DOHH2 (cell line): ENCODE measurements around the gene NFKB2.

Experiments
- H3F3A ChIP-seq: fragments of 200-600 bp; sonication (generic), shearing (Covaris generic); 2 replicates; pipeline ENCODE4 v1.6.0; 2016; ENCODE audit warnings: antibody characterized with exemption, mild to moderate bottlenecking; ENCODE audit not compliant: control insufficient read depth, insufficient read depth
- H3K27ac ChIP-seq: fragments of 200-600 bp; sonication (generic); 2 replicates; pipeline ENCODE4 v1.5.1; 2014; ENCODE audit warnings: low read depth, mild to moderate bottlenecking, low read length, moderate library complexity
- H3K27me3 ChIP-seq: fragments of 200-600 bp; sonication (generic); 2 replicates; pipeline ENCODE4 v1.6.1; 2014; ENCODE audit warnings: mild to moderate bottlenecking, low read length, mixed read lengths; ENCODE audit not compliant: control insufficient read depth
- H3K36me3 ChIP-seq: fragments of 200-600 bp; sonication (generic); 2 replicates; pipeline ENCODE4 v1.6.1; 2014; ENCODE audit warnings: mild to moderate bottlenecking, low read length, moderate library complexity, mixed read lengths; ENCODE audit not compliant: control insufficient read depth
- H3K4me1 ChIP-seq: fragments of 200-600 bp; sonication (generic); 2 replicates; pipeline ENCODE4 v1.6.1; 2014; ENCODE audit warnings: mild to moderate bottlenecking, low read length, mixed read lengths; ENCODE audit not compliant: control insufficient read depth
- H3K4me2 ChIP-seq: fragments of 200-600 bp; sonication (generic); 2 replicates; pipeline ENCODE4 v1.6.0; 2014; ENCODE audit warnings: mild to moderate bottlenecking, low read length, moderate library complexity
- H3K4me3 ChIP-seq: fragments of 200-600 bp; sonication (generic); 2 replicates; pipeline ENCODE4 v1.5.1; 2014; ENCODE audit warnings: mild to moderate bottlenecking, low read length, mixed read lengths
- H3K79me2 ChIP-seq: fragments of 200-600 bp; sonication (generic); 2 replicates; pipeline ENCODE4 v1.6.1; 2014; ENCODE audit warnings: mild to moderate bottlenecking, low read length, mixed read lengths; ENCODE audit not compliant: control insufficient read depth
- H3K9me2 ChIP-seq: fragments of 200-600 bp; sonication (generic); replicated peaks from 2 replicates; pipeline ENCODE4 v1.6.1; 2014; ENCODE audit warnings: mild to moderate bottlenecking, low read length, mixed read lengths; ENCODE audit not compliant: control insufficient read depth
- H3K9me3 ChIP-seq: fragments of 200-600 bp; sonication (generic); 2 replicates; pipeline ENCODE4 v1.6.1; 2014; ENCODE audit warnings: antibody characterized with exemption, low read length, mixed read lengths; ENCODE audit not compliant: control insufficient read depth, insufficient read depth
- H4K20me1 ChIP-seq: fragments of 200-600 bp; sonication (generic); 2 replicates; pipeline ENCODE4 v1.6.0; 2014; ENCODE audit warnings: low read depth, mild to moderate bottlenecking, antibody characterized with exemption, low read length, moderate library complexity; ENCODE audit not compliant: control insufficient read depth, insufficient read depth
- CTCF ChIP-seq: fragments of 200-600 bp; sonication (generic); IDR thresholded peaks from one replicate; pipeline ENCODE4 v1.5.1; 2014; ENCODE audit warnings: antibody characterized with exemption, mild to moderate bottlenecking, low read depth, low read length; ENCODE audit not compliant: poor library complexity, severe bottlenecking
- EZH2phosphoT487 ChIP-seq: fragments of 200-600 bp; sonication (generic); IDR thresholded peaks from 2 replicates; pipeline ENCODE4 v1.6.1; 2017; ENCODE audit warnings: borderline replicate concordance, mild to moderate bottlenecking, antibody characterized with exemption, low read length, moderate library complexity, mixed read lengths

Gene NFKB2

GRCh38 chr10:102401735-102402511, 6.4 kb downstream of the NFKB2 start:
- Histone ChIP-seq H3K27me3 (peaks cover 3% of the 10 kb centered on the region; the same call in 1 of the 2 replicates), H3K27ac (no peak overlapping the region)

GRCh38 chr10:102402512-102402896, 7.0 kb downstream of the NFKB2 start:
- H3K79me2 ChIP-seq = no peaks in the 10 kb centered on the region
- TF ChIP-seq EZH2phosphoT487 = no peak
- TF ChIP-seq CTCF = no peak
- no peak overlapping the region for H3K27ac ChIP-seq
- 0 out of 2 replicates have a peak, but pooled peaks cover 2% of the 10 kb centered on the region for H3F3A ChIP-seq
- no peak overlapping the region for H3K4me3 ChIP-seq
- peaks cover 19% of the 10 kb centered on the region for H3K4me1 ChIP-seq
- no peaks in the 10 kb centered on the region for H3K9me2 ChIP-seq
- H3K9me3 ChIP-seq = no peaks in the 10 kb centered on the region
- peaks cover 5% of the 10 kb centered on the region for H3K27me3 ChIP-seq
- peaks cover 3% of the 10 kb centered on the region; the same call in 1 of the 2 replicates for H3K36me3 ChIP-seq
- no peak overlapping the region for H3K4me2 ChIP-seq
- 0 out of 2 replicates have a peak, but pooled peaks cover 4% of the 10 kb centered on the region for H4K20me1 ChIP-seq

More at GRCh38 chr10:102401735-102402511, 6.4 kb downstream of the NFKB2 start:
- 0 out of 2 replicates have a peak, but pooled peaks cover 2% of the 10 kb centered on the region for H3F3A ChIP-seq
- H3K4me2 ChIP-seq = no peak overlapping the region
- H3K9me3 ChIP-seq = no peaks in the 10 kb centered on the region
- H3K4me1 ChIP-seq = peaks cover 19% of the 10 kb centered on the region
- H3K4me3 ChIP-seq = no peak overlapping the region
- H4K20me1 ChIP-seq = 0 out of 2 replicates have a peak, but pooled peaks cover 4% of the 10 kb centered on the region
- H3K36me3 ChIP-seq = peaks cover 4% of the 10 kb centered on the region; the same call in 1 of the 2 replicates
- TF ChIP-seq EZH2phosphoT487 (no peak), CTCF (no peak)
- H3K79me2 ChIP-seq = no peaks in the 10 kb centered on the region
- no peaks in the 10 kb centered on the region for H3K9me2 ChIP-seq

GRCh38 chr10:102403115-102403514, 7.6 kb downstream of the NFKB2 start:
- Histone ChIP-seq H3K9me2 (no peaks in the 10 kb centered on the region), H4K20me1 (0 out of 2 replicates have a peak, but pooled peaks cover 4% of the 10 kb centered on the region), H3K9me3 (no peaks in the 10 kb centered on the region), H3K4me2 (no peak overlapping the region), H3F3A (no peaks in the 10 kb centered on the region), H3K36me3 (peaks cover 3% of the 10 kb centered on the region; the same call in 1 of the 2 replicates), H3K79me2 (no peaks in the 10 kb centered on the region), H3K4me3 (no peak overlapping the region), H3K27ac (no peak overlapping the region), H3K27me3 (peaks cover 11% of the 10 kb centered on the region), H3K4me1 (peaks cover 19% of the 10 kb centered on the region)
- TF ChIP-seq CTCF (no peak), EZH2phosphoT487 (no peak)
